ENCODE results near the gene ARID5B. TPM values are rescaled to one million over a fixed set of nuclear protein-coding genes. Genes with fewer than 3 reads are reported as not detected.

The ARID5B gene
- total and polyA plus RNA-seq, 2 of the 4 experiments (the other 2 are of a cell fraction): 41.0 to 125 TPM

DNA sequence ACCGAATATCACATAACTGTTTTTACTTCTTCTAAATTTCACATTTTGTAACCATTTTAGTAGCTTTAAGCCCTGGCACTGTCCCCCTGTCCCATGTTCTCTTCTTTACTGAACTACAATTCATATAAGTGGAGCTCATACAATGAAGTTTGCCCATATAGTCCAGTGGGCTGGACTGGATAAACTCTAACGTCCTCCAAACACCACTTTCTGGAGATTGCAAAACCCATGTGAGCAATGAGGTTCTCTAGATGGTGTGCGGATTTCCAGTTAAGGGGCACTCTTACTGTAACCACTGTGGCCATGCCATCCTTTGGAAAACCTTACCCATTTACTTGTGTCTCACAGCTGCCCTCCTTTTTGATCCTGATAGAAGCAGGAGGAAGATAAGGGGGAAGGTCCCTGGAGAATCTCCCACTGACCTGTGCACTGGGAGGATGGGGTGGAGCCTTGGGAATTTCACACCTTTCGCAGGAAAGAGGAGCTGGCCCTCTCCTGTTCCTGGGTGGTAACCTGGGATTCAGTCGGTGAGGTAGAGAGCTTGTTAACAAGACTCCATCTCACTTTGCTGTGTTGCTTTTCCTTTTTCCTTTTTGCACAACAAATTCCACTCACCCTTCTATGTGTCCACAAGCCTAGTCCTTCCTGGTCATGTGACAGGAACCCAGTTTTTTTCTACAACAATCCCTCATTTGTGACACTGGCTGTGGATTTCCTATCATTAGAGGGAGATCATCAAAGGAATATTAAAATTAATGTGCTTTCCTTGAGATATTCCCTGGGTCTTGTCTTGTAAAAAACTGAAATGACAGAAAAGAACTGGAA, 120.7 kb downstream of the ARID5B start:
- H4K91ac ChIP-seq (ENCODE audit: insufficient read depth, low read depth, low read length): peak overlapping the region; percentile 49
- peaks cover 31% of the 10 kb centered on the region for H3K4me1 ChIP-seq (ENCODE audit: control insufficient read depth, insufficient read depth, low read length)
- H3K23ac ChIP-seq (ENCODE audit: low read depth, low read length): 0 out of 2 replicates have a peak overlapping the region, but pooled peaks have one; percentile 20
- no peak overlapping the region for H3K4me3 ChIP-seq (ENCODE audit: insufficient read depth, low read depth, low read length)
- 0 out of 2 replicates have a peak overlapping the region, but pooled peaks have one; percentile 14 for H3K14ac ChIP-seq (replicated peaks; ENCODE audit: low read depth, low read length)
- peak overlapping the region; percentile 37 for H3K18ac ChIP-seq (ENCODE audit: low read depth, low read length)
- peak overlapping the region; percentile 45 for H2AK5ac ChIP-seq (ENCODE audit: low read depth, low read length)
- whole genome bisulfite sequencing, 2 experiments (ENCODE audit: extremely low coverage in 2 of 2, insufficient read length in 1 of 2): no CpG with 5 or more reads among the region's 5 CpGs
- no peak overlapping the region for H3K9ac ChIP-seq (ENCODE audit: low read depth, low read length)
- DNase-seq (no peak), ATAC-seq (ENCODE audit: low read depth) (no peak)
- no peak for TF ChIP-seq CHD1 (IDR thresholded peaks at IDR 0.05; ENCODE audit: low read depth, low read length)
- no peak for TF ChIP-seq MAFK (IDR thresholded peaks at IDR 0.05; ENCODE audit: low read depth, low read length)
- TF ChIP-seq MXI1 (IDR thresholded peaks at IDR 0.05; ENCODE audit: borderline replicate concordance, low read depth, low read length): no peak
- TF ChIP-seq MAZ (IDR thresholded peaks at IDR 0.05; ENCODE audit: borderline replicate concordance, low read depth, low read length): no peak
- TF ChIP-seq, protein P1, sequence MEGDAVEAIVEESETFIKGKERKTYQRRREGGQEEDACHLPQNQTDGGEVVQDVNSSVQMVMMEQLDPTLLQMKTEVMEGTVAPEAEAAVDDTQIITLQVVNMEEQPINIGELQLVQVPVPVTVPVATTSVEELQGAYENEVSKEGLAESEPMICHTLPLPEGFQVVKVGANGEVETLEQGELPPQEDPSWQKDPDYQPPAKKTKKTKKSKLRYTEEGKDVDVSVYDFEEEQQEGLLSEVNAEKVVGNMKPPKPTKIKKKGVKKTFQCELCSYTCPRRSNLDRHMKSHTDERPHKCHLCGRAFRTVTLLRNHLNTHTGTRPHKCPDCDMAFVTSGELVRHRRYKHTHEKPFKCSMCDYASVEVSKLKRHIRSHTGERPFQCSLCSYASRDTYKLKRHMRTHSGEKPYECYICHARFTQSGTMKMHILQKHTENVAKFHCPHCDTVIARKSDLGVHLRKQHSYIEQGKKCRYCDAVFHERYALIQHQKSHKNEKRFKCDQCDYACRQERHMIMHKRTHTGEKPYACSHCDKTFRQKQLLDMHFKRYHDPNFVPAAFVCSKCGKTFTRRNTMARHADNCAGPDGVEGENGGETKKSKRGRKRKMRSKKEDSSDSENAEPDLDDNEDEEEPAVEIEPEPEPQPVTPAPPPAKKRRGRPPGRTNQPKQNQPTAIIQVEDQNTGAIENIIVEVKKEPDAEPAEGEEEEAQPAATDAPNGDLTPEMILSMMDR (conservative IDR thresholded peaks at IDR 0.05; ENCODE audit: low read depth, low read length): no peak
- no peak overlapping the region for H2AK9ac ChIP-seq (replicated peaks; ENCODE audit: low read depth, low read length, poor library complexity)
- intact Hi-C loops (cut with micrococcal nuclease) (no loop called here), dilution Hi-C loops (cut with HindIII; ENCODE audit: low sequenced_read_pairs, unreplicated experiment) (no loop called here), in situ Hi-C loops (cut with MboI; ENCODE audit: low sequenced_read_pairs) (no loop called here)
- peak overlapping the region in 1 of 2 experiments; percentile 23; a peak in 1 of 4 replicates for H4K8ac ChIP-seq (ENCODE audit: low read depth in 2 of 2, low read length in 2 of 2)
- H4K5ac ChIP-seq (ENCODE audit: low read depth, low read length): peak overlapping the region; percentile 60
- peak overlapping the region; percentile 57 for H2BK20ac ChIP-seq (ENCODE audit: low read depth, low read length)
- peaks cover 1% of the 10 kb centered on the region; the same call in 1 of the 2 replicates for H4K20me1 ChIP-seq (ENCODE audit: insufficient read depth, low read length)
- H2BK15ac ChIP-seq (ENCODE audit: low read depth, low read length): peak overlapping the region; percentile 71; the same call in 2 of the 3 replicates
- no peak overlapping the region for H2BK5ac ChIP-seq (ENCODE audit: low read depth, low read length, poor library complexity, severe bottlenecking)
- ChIA-PET CTCF (interaction anchor here (1.6 kb wide), 1 partner anchor 61 kb away, joined by 3 read pairs; no protein-coding TSS in a partner anchor), POLR2A (ENCODE audit: unreplicated experiment) (no interaction called here)
- BruUV-seq (replicated peaks): no TSS peak
- H3K27me3 ChIP-seq (ENCODE audit: control insufficient read depth, insufficient read depth, low read length): no peaks in the 10 kb centered on the region
- H2AFZ ChIP-seq (replicated peaks; ENCODE audit: low read length, poor library complexity): no peak overlapping the region
- H3K56ac ChIP-seq (ENCODE audit: extremely low read depth, insufficient read depth, low read length): 0 out of 2 replicates have a peak overlapping the region, but pooled peaks have one; percentile 52
- no peak overlapping the region for H3K4me2 ChIP-seq (ENCODE audit: low read depth, low read length)
- peaks cover 12% of the 10 kb centered on the region for H3K9me1 ChIP-seq (ENCODE audit: insufficient read depth, low read length)
- peaks cover 10% of the 10 kb centered on the region; the same call in 1 of the 2 replicates for H3K36me3 ChIP-seq (ENCODE audit: control insufficient read depth, insufficient read depth, low read length)
- H3K9me3 ChIP-seq (ENCODE audit: control insufficient read depth, insufficient read depth, low read length): no peaks in the 10 kb centered on the region; the same call in 1 of the 2 replicates
- H2BK120ac ChIP-seq (ENCODE audit: low read depth, low read length): peak overlapping the region; percentile 52
- H3K27ac ChIP-seq (ENCODE audit: insufficient read depth, low read length): peak overlapping the region; percentile 69; the same call in 1 of the 2 replicates
- H3K79me1 ChIP-seq (ENCODE audit: low read depth in 1 of 2, low read length in 2 of 2): peaks cover 52 to 86% of the 10 kb centered on the region in 2 experiments
- peak overlapping the region; percentile 59 for H3K4ac ChIP-seq (ENCODE audit: low read depth, low read length)
